DMS114 treated with DMSO at 0.1 percent for 48 hours (cell line): Measurements from ENCODE around the gene CRB2.

ENCODE experiments used
- DNase-seq: peaks from one replicate; lab custom pipeline; 2025; ENCODE audit not compliant: unreplicated experiment; lab: John Stamatoyannopoulos, UW

The CRB2 gene

GRCh38 chr9:123377211-123377971 lies 21.4 kb downstream of the CRB2 start:
- no peak for DNase-seq

- DNase-seq = no peak
Measured at GRCh38 chr9:123378025-123378424, 22.0 kb downstream of the CRB2 start.

- no peak for DNase-seq
Measured at GRCh38 chr9:123378956-123379660, 23.1 kb downstream of the CRB2 start.

DNA sequence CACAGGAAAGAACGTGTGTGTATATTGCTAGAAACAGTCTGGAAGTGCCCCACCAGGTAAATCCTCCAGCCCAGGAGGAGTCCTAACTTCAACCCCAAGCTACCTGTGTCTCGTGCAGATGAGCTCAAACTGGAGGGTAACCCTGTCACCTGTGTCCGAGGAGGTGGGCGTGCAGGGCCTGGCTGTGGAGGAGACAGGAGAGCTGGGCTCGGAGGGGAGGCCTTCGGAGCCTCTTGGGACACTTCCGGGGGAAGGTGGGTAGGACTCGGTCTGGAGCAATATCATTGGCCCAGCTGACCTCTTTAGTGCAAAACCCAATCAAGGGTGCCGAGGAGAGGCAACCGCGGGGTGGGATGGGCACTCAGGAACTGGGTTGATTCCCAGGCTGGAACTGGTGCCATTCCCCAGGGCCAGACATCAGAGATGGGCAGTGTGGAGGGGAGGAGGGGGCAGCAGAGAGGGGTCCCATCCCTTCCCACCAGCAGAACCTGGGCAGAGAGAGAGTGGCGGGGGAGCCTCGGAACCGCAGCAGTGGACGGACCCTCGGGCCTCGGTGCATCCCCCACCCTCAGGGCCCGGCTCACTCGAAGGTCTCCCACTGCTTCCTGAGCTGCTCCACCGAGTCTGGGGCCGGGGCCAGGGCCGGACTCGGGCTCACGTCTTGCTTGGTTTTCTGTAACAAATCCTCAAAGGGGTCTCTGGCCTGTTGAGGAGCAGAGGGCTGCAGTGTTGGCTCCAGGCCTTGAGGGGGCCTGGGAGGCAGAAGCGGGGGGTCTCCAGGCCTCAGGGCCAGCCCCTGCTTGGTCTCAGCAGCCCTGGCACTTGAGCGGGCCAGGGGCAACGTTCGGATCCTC lies 25.1 kb downstream of the CRB2 start:
- no peak for DNase-seq

DNA sequence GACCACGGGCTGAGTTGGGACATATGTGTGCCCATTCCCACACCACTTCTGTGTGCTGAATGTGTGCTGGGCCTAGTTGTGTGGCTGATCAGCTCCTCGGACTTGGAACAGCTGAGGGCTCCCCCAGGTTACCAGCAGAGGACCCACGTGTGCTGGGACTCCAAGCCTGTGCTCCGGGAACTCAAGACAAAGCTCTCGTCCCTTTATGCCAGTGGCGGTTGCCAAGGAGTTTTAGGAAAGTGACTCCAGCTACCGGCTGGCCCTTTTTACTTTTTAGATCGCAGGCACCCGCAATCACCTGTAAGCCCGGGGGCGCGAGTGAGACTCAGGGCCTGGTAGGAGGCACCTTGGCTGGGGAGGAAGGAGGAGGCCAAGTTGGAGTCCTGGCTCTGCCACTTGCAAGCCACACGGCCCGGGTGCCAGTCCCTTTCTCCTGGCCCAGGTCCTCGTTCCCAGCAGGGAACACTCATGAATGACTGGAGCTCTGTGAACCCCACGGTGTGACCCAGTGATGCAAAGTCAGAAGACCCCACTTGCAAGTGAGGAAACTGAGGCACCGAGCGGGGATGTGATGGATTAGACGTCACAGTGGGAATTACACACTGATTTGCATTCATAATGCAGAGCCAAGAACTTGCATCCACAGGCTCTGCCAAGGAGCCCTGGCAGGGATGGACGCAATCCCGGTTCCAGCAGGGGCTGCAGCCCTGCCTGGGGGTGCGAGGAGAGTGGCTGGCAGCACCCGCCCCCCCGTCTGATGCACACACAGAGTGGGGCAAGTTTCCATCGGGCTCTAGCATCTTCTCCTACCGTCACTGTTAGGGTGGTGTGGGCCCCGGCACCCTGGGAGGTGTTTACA lies 26.9 kb downstream of the CRB2 start:
- no peak for DNase-seq

DNA sequence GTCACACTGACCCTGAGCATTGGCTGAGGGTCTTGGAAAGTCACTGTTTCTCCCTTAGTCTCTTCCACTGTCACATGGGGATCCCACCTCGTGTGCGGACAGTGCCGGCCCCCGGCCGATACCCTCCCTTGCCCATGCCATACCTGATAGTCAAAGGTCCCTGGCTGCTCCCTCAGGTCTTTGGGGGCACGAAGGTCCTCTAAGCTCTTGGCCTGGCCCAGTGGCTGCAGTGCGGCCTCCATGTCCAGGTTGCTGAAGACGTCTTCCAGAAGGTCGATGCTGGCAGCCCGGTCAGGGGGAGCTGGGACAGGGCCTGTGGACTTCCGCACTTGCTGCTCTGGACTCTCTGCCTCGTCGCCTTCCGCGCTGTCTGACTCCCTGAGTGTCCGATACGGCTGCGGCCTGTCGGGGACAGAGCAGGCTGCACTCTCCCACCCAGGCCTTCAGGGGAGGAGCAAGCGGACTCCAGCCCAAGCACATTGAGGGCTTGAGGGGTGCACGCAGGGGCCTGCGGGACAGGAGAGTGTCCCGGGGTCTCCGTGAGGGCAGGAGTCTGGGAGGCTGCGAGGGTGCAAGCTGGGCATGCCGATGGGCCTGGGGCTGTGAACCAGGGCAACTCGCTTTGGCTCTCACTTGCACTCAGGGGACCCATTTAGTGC lies 27.6 kb downstream of the CRB2 start:
- DNase-seq = no peak

DNA sequence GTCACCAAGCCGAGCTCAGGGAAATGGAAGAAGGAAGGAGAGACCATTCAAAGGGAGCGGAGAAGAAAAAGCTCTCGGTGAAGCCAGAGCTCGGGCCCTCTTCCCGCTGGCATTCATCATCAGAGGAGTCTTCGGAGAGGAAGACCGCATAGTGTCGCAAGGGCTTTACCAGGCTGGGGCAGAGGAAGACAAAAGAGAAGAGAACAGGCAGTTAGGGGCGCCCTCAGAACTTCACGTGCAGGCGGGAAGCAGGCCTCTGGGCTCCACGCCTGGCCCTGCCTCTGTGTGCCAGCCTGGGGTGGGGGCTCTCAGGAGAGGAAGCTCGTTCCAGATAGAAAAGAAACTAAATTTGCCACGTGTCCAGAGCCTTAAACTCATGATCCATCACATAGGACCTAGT lies 31.7 kb downstream of the CRB2 start:
- DNase-seq = no peak

- DNase-seq = no peak
Measured at GRCh38 chr9:123389070-123389469, 33.1 kb downstream of the CRB2 start.

- DNase-seq = no peak
Measured at GRCh38 chr9:123389698-123390097, 33.7 kb downstream of the CRB2 start.

- DNase-seq = no peak
Measured at GRCh38 chr9:123390337-123391135, 34.5 kb downstream of the CRB2 start.

- DNase-seq = no peak
Measured at GRCh38 chr9:123391233-123391632, 35.2 kb downstream of the CRB2 start.

DNA sequence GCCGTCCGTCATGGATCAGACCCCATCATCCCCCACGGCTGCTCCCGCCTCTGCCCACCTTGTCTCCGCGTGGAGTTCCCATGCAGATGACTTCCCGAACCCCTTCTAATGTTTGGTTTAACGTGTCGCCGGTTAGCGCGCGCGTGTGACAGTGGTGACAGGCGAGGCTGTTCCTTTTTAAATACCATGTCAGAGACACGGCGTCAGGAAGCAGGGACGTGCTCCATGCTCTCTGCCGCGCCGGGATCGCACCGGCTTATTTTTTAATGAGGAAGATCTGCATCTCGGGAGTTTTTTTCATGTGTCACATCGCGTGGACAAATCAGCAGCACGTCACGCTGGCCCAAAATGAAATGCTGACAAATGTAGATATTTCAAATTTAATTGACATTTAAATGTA lies 35.9 kb downstream of the CRB2 start:
- no peak for DNase-seq

- DNase-seq = no peak
Measured at GRCh38 chr9:123392802-123393201, 36.8 kb downstream of the CRB2 start.

- DNase-seq = no peak
Measured at GRCh38 chr9:123394291-123395235, 38.6 kb downstream of the CRB2 start.

GRCh38 chr9:123395276-123395688 lies 39.3 kb downstream of the CRB2 start:
- DNase-seq = no peak

- no peak for DNase-seq
Measured at GRCh38 chr9:123395689-123396511, 39.9 kb downstream of the CRB2 start.

DNA sequence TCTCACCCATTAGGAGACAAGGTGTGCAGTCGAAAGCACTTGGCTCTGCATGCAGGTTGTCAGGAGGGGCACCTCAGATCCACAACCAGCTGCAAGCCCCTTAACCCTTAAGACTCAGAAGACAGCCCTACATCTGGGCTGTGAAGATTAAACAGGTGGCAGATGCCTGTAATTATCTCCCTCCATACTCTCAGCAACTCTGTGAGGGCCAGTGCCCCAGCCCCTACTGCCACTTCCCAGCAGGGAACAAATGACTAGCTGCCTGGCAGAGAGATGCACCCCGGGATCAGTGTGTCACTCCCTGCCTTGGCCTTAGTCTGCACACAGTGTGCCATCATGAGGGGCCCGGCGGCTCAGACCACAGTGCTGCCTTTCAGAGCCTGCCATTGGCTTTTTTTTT lies 42.0 kb downstream of the CRB2 start:
- DNase-seq = no peak
